NCI-H2029 treated with DMSO at 0.1 percent for 48 hours (cell line): ENCODE results near the gene SIGLEC8.
"Not testable (repeated sequence)": the region's sequence is repeated elsewhere in the genome, so short reads cannot be mapped to it uniquely, and the experiment has no call there.

Experiments
- DNase-seq: peaks from one replicate; lab custom pipeline; 2025; lab: John Stamatoyannopoulos, UW

SIGLEC8 gene

GRCh38 chr19:51458051-51458645 is at the start of gene SIGLEC8:
Gene SIGLEC8 (minus strand): TSS chr19:51458454. CDS start chr19:51458387, 67 bp downstream.
- DNase-seq = no peak

GRCh38 chr19:51507640-51508058 is 49.4 kb upstream of the SIGLEC8 start:
- no peak for DNase-seq

- no peak for DNase-seq
Observed at GRCh38 chr19:51507192-51507591, 48.9 kb upstream of the SIGLEC8 start.

GRCh38 chr19:51505904-51506303 is 47.6 kb upstream of the SIGLEC8 start:
- no peak for DNase-seq

- DNase-seq = no peak
Observed at GRCh38 chr19:51503896-51504295, 45.6 kb upstream of the SIGLEC8 start.

GRCh38 chr19:51503286-51503817 is 45.1 kb upstream of the SIGLEC8 start:
- no peak for DNase-seq

- no peak for DNase-seq
Observed at GRCh38 chr19:51501594-51502263, 43.5 kb upstream of the SIGLEC8 start, which contains the start of gene SIGLEC12. Gene SIGLEC12 (minus strand): TSS chr19:51501800. CDS start chr19:51501733, 67 bp downstream.

GRCh38 chr19:51500931-51501330 is 42.7 kb upstream of the SIGLEC8 start:
- not testable (repeated sequence) for DNase-seq

GRCh38 chr19:51497666-51498065 is 39.4 kb upstream of the SIGLEC8 start:
- DNase-seq = no peak

GRCh38 chr19:51493776-51494175 is 35.5 kb upstream of the SIGLEC8 start:
- no peak for DNase-seq

- no peak for DNase-seq
Observed at GRCh38 chr19:51491586-51491985, 33.3 kb upstream of the SIGLEC8 start.

- DNase-seq = no peak
Observed at GRCh38 chr19:51490676-51491075, 32.4 kb upstream of the SIGLEC8 start.

GRCh38 chr19:51489113-51489512 is 30.9 kb upstream of the SIGLEC8 start:
- DNase-seq = no peak

GRCh38 chr19:51488491-51488890 is 30.2 kb upstream of the SIGLEC8 start:
- DNase-seq = no peak

- DNase-seq = no peak
Observed at GRCh38 chr19:51485960-51486660, 27.9 kb upstream of the SIGLEC8 start.

GRCh38 chr19:51480590-51480989 is 22.3 kb upstream of the SIGLEC8 start:
- DNase-seq = no peak

- DNase-seq = no peak
Observed at GRCh38 chr19:51479531-51480331, 21.5 kb upstream of the SIGLEC8 start.

GRCh38 chr19:51478381-51479234 is 20.4 kb upstream of the SIGLEC8 start, which contains the start of gene CEACAM18:
Gene CEACAM18 (plus strand): TSS chr19:51478539.
- DNase-seq = no peak

GRCh38 chr19:51477344-51477743 is 19.1 kb upstream of the SIGLEC8 start:
- DNase-seq = no peak

- no peak for DNase-seq
Observed at GRCh38 chr19:51476164-51476563, 17.9 kb upstream of the SIGLEC8 start.
